GM21360 (cell line): Measurements from ENCODE around the gene PPP6C.
"Not testable (repeated sequence)": the region's sequence is repeated elsewhere in the genome, so short reads cannot be mapped to it uniquely, and the experiment has no call there.

ENCODE experiments used
- ATAC-seq: cut with Tn5 transposase; IDR thresholded peaks from one replicate; pipeline ENCODE4 v1.9.1; 2021; ENCODE audit warnings: mild to moderate bottlenecking, moderate library complexity; ENCODE audit not compliant: unreplicated experiment

PPP6C gene

DNA sequence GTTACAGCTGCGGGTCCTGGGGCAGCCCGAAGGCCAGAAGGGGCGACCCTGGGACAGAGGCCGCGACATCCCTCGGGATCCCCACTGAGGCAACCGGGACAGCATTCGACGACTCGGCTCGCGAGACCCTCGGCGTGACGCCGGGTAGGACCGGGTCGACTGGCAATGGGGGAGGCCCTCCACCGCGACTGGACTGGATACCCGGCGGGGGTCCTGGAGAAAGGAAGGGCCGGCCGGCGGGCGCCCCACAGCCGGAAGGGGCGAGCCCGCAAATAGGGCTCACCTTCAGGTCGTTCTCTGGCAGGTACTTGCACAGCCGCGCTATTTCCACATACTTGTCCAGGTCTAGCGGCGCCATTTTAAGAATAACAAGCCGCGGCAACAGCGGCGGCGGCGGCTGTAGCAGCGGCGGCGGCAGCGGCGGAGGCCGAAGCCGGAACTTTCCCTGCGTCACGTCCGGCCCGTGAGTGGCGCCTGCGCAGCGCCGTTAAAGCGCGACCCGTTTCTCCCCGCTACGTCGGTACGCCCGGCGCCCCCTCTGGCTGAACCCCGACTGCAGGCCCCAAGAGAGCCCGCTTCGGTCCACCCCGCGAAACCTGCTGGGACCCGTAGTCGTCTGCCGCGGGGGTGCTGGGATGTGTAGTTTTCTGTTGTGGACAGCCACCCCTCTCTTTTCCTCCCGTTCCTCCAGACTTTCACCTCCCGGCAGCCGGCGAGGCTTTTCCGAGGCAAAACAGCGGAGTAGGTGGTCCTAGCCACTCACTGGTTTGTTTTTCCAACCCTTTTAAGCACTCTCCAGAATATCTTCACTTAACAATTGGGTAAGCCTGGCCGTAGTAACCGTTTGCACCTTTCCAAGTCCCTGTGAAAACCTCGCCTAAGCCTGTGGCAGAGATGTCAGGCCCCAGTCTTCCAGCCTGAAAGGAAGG is at the start of gene PPP6C:
Gene PPP6C (minus strand): TSS at position 443 of the 929 bp plus-strand sequence. CDS start 85 bp downstream, at position 358.
- peak; percentile 94 for ATAC-seq

DNA sequence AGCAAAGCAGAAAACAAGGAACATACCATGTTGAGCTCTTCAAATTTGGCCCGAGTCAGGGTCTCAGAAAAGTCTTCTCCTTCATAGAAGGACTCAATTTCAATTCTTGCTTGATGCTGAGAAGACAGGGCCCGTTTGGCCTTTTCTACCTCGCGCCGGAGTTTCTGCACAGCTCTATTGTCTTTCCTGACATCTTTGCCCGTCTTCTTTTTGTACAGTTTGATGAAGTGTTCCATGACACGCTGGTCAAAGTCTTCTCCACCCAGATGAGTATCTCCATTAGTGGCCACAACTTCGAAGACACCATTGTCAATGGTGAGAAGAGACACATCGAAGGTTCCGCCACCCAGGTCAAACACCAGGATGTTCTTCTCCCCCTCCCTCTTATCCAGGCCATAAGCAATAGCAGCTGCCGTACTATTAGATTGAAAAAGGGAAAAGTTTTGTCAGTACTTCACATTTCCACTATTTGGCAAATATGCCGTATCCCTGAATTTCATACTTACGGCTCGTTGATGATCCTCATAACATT is 49.4 kb upstream of the PPP6C start:
- ATAC-seq: no peak

DNA sequence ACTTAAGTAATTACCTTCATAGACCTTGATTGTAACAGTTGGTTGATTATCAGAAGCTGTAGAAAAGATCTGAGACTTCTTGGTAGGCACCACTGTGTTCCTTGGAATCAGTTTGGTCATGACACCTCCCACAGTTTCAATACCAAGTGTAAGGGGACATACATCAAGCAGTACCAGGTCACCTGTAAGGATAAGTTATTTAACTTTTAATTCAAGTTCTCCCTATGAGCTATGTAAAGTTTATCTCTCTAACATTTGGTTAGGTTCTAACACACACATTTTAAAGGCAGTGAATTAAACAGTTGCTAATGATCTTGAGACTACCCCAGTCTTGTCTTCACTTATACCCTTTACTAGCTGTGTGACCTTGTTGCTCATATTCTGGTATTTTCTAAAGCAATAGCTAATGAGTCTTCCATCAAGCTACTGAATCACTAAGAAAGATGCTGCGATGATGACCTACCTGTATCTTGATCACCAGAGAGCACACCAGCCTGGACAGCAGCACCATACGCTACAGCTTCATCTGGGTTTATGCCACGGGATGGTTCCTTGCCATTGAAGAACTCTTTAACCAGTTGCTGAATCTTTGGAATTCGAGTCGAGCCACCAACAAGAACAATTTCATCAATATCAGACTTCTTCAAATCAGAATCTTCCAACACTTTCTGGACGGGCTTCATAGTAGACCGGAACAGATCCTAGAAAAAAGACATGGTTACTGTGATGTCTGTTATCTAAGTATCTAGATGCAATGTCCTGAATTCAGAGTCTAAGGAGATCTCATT is 48.7 kb upstream of the PPP6C start:
- ATAC-seq: no peak

DNA sequence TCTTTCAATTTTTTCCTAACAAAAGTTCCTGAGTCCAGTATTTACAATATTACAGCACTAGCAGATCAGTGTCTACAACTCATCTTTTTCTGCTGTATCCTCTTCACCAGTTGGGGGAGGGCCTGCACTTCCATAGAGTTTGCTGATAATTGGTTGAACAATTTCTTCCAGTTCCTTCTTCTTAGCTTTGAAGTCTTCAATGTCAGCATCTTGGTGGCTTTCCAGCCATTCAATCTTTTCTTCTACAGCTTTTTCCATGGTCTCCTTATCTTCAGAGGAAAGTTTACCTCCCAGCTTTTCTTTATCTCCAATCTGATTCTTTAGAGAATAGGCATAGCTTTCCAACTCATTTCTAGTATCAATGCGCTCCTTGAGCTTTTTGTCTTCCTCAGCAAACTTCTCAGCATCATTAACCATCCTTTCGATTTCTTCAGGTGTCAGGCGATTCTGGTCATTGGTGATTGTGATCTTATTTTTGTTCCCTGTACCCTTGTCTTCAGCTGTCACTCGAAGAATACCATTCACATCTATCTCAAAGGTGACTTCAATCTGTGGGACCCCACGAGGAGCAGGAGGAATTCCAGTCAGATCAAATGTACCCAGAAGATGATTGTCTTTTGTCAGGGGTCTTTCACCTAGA is 47.0 kb upstream of the PPP6C start:
- ATAC-seq: not testable (repeated sequence)

DNA sequence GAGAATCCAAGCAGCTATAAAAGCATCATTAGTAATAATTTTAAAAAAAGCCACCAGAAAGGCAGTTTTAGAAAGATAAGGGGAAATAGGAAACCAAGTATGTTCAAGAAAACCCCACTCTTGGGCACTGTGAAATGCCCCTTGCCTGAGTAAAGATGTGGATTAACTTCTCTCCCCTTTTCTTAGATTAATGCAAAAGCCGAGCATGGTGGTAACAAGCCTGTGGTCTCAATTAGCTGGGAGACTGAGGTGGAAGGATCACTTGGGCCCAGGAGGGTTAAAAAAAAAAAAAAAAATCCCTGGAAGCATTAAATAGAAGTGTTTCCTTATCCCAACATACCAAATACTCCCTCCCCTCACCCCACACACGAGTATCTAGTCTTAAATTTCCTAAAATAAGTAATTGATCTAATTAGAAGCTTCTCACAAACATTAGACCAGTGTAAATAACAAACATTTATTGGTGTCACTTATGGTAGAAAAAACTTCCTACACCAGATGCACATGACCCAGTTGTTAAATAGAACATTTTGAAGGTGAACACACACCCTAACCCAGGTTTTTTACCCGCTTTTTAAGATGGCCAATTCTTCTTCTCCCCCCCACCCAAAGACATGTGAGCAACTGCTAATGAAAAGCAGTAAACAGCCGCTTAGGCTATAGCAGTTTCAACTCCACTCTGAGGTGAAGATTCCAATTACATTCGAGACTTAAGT is 46.4 kb upstream of the PPP6C start:
- ATAC-seq: no peak

DNA sequence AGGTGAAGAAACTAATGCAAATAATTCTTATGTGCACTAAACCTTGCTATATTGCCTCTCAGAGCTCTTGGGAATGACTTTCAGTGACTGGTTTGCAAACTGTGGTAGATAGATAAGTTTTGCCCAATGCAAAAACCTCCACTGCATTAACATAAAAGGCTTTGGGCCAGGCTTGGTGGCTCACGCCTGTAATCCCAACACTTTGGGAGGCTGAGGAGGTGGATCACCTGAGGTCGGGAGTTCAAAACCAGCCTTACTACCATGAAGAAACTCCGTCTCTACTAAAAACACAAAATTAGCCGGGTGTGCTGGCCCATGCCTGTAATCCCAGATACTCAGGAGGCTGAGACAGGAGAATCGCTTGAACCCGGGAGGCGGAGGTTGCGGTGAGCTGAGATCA is 44.5 kb upstream of the PPP6C start:
- not testable (repeated sequence) for ATAC-seq

DNA sequence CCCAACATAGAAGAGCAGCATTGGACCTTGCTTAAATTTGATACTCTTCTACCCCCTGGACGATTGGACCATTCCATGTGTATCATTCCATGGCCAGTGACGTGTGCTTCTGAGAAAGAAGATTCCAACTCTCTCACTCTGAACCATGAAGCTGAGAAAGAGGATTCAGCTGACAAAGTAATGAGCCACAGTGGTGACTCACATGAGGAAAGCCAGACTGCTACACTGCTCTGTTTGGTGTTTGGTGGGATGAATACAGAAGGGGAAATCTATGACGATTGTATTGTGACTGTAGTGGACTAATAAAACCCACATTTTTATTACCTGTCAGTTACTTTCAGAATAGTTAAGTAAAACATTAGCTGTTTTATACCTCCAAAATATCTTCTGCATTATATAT is 44.1 kb upstream of the PPP6C start:
- ATAC-seq: no peak

DNA sequence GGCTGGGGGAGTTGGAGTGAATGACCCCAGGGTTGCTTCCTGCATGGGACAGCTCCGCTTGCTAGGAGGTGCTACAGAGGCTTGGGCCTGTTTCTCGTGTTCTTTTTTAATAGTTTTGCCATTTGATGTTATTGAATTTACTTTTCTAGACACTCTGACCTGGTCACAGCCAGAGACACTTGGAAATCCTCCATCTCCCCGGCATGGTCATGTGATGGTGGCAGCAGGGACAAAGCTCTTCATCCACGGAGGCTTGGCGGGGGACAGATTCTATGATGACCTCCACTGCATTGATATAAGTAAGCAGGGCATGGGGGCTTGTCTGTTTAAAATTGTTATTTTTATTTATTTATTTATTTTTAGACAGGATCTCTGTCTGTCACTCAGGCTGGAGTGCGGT is 38.2 kb upstream of the PPP6C start:
- ATAC-seq: no peak

DNA sequence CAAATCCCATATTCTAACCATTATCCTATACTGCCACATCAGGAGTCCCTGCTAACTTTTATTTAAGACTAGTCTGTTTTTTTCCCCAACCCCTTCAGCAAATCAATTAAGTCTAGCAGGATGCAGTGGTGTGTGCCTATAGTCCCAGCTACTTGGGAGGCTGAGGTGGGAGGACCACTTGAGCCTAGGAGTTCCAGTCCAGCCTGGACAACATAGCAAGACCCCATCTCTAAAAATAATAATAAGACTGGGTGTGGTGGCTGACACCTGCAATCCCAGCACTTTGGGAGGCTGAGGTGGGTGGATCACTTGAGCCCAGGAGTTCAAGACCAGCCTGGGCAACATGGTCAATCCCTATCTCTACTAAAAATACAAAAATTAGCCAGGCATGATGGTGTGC is 35.3 kb upstream of the PPP6C start:
- not testable (repeated sequence) for ATAC-seq

DNA sequence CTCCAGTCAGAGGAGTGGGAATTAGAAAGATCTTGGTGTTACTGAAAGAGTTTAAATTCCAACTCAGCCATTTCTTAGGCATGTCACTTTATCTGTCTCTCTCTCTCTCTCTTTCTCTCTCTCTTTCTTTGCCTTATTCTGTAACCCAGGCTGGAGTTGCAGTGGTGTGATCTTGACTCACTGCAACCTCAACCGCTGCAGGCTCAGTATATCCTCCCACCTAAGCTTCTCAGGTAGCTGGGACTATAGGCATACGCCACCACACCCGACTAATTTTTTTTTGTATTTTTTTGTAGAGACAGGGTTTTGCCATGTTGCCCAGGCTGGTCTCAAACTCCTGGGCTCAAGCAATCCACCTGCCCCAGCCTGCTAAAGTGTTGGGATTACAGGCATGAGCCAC is 29.0 kb upstream of the PPP6C start:
- ATAC-seq: no peak

DNA sequence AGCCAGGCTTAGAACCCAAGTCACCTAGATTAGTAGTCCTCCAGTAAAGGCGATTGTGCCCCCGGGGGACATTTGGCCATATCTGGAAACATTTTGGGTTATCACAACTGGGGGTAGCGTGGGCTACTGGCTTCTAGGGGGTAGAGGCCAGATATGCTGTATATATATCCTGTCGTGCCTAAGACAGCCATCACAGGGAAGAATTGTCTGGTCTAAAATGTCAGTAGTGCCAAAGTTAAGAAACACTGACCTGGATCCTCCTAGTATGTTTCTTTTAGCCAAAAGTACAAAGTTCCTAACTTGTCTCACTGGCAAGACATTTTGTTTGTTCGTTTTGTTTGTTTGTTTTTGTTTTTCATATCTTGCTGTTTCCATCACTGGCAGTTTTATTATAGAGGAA is 24.6 kb upstream of the PPP6C start:
- no peak for ATAC-seq

DNA sequence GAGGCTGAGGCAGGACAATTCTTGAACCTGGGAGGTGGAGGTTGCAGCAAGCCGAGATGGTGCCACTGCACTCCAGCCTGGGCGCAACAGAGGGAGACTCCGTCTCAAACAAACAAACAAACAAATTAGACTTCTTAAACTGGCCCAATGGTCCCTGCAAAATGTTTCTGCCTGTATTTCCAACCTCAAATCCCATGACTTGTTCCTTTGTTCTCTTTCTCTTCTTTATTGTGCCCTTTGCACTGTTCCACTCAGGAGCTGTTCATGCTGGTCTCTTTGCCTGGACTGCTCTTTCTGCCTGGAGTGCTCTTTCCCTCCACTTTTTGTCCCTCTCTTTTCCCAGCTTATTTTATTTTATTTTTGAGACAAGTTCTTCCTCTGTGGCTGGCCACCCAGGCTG is 14.9 kb upstream of the PPP6C start:
- no peak for ATAC-seq

DNA sequence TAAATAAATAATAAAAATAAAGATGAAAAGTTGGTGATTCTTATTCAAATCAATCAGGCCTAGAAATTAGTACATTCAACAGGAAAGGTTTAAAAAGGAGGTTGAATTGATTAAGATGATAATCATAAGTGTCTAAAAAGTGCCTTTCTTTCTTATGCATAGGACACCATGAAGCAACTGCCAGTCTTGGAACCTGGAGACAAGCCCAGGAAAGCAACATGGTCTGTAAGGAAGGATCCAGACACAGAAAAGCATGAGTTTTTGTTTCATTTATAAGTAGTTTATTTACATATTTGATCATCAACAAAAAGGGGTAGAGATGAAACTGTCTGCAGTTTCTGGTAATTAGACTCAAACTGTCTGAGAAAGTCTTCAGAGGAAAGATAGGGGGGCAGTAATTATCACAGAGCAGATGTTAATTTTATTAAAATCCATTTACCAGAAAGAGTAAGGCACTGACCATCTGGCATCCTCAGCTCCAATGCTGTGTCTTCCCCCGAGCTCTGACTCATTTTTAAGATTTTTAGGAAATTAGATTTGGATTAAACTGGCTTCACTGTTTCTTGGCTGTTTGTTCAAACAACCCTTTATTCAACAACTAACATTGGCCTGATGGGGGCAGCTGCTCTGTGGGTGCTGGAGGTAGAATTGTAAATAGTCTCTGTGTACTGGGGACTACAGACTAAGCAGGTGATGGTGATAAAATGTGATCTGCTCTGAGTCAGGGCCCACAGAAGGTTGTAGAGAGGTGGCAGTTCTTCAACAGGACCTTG is 13.4 kb upstream of the PPP6C start:
- no peak for ATAC-seq

DNA sequence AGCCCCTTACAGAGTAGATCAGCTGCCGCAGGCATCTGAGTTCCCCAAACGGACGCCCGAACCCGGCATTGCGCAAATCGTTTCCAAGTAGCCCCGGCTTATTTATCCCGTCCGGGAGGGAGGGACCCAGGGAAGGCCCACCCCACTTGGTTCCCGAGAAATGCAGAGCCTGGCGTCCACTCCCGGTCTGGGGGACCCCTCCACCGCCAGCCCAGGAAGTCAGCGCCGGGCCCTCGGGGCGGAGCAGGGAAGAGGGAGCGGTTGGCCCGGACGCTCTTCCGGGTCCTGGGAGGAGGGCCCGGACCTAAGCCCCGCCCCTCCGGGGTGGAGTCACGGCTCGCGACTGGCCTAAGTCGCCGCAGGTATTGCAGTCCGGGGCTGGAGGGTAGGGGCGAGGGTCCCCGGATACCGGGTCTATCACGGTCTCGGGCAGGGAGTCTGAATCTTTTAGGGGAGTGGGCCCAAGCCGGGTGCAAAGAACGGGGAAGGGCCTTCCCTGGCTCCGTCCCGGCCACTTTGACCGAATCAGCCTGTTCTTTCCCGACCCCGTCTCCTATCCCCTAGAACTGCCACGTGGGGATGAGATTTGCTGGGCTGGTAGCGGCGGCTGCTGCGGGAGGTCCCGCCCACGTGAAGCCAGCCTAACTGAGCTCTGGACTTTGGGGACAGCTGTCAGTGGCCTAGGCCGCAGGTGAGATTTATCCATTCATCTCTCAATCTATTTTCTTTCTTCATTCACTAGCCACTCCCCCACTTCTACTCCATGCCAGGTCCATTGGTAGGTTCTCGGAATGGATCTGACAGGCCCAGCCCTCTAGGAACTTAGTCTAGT is 10.8 kb upstream of the PPP6C start, which contains the start of gene RABEPK:
Gene RABEPK (plus strand): TSS at position 327 of the 832 bp plus-strand sequence. CDS start 2,472 bp downstream, outside the sequence.
- ATAC-seq: peak; percentile 96

DNA sequence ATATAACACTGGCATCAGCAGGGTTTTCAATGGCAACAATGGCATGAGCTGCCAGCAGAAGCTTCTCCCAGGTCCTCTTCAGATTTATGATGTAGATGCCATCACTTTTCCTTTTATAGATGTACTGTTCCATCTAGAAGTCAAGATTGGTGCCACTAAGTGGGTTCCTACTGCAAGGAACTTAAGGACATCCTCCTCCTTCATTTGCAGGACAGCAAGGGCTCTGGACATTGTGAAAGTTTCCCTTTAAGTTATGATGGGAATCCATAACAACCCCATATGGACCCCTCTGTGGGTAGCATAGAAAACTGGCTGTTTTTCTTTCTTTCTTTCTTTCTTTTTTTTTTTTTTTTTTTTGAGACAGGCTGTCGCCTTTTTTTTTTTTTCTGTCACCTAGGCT is 6.0 kb upstream of the PPP6C start:
- not testable (repeated sequence) for ATAC-seq

DNA sequence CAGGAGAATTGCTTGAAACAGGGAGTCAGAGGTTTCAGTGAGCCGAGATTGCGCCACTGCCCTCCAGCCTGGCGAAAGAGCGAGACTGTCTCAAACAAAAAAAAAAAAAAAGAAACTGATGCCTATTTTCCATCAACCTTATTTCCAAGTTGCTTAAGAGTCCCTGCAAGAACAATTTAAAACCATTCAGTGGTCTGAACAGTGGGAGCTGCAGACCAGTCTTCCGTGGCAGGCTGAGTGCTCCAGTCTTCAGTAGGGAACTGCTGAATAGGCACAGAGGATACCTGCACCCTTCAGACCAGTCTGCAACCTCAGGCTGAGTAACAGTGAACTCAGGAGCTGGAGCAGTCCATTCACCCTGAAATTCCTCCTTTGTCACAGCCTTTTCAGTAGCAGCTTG is 4.9 kb upstream of the PPP6C start:
- ATAC-seq: not testable (repeated sequence)

DNA sequence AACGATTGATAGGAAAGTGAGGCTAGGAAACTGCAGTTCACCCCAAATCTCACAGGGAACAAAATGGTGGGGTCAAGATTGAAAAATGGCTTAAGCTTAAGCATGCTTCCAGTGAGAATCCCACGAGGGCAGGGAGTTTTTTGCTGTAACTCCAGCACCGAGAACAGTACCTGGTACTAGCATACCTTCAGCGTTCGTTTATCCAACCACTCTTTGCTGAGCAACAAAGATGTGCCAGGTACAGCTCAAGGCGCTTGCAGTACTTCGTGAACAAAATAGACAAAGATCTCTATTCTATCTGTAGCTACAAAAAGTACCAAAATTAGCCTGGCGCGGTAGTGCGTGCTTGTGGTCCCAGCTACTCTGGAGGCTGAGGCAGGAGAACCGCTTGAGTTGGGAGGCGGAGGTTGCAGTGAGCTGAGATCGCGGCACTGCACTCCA is 778 bp upstream of the PPP6C start:
- no peak for ATAC-seq

DNA sequence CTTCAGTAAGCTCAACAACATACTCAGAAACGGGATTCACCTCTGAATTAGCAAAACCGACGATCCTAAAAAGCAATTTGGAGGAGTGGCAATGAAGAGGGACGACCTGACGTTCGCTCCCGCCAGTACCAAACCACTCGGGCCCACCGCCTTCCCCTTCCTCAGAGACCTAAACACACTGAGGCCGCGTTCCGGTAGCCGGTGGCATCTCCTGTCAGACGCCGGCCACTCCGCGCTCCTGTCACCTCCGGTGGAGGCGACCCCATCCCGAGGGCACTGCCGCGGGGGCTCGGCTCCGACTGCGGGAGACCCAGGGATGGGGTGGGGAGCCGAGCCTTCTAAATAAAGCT is 617 bp downstream of the PPP6C start:
- ATAC-seq: peak; percentile 3

DNA sequence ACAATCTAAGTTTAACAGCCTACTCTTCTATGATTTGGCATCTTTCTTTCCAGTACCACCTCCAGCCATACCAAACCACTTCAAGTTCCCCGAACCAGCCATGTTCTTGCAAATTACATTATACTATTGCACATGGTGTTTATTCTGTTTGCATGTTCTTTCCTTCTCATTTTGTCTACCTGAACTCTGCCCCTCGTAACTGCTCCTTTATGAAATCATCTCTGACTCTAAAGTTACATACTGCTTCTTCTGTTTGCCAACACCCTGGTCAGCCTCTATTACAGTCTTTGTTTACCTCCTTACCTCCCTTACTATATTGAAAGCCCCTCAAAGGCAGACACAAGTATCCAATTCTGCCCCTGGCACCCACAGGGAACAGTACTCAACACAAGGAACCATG is 6.0 kb downstream of the PPP6C start:
- ATAC-seq: no peak
